ENCODE results near the gene ATG4B.

DNA sequence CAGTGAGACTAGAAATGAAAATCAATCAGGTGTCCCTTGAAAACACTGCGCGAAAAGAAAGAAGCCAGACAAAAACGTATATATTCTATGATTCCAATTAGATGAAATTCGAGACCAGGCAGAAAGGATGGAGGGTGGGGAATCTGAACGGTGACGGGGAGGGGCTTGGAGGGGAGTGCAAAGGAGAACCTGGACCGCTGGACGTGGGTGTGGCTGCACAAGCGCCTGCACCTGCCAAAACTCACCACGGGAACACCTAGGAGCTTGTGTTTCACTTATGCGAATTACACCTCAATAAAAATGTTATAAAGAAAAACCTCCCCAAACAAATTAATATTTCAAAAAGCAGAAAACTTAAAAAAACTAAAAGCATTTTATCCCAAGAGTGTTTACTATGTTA lies 22.5 kb upstream of the ATG4B start:
- no peak for TF ChIP-seq EZH2 (IDR thresholded peaks at IDR 0.05; ENCODE audit: borderline replicate concordance, low read depth, low read length)
- TF ChIP-seq ZNF274 (IDR thresholded peaks at IDR 0.05; ENCODE audit: borderline replicate concordance, low read depth, low read length) = no peak
- no peak for TF ChIP-seq ZNF561 (CRISPR knock-in tag; conservative IDR thresholded peaks at IDR 0.05)
